Hepatocyte (in vitro differentiated cells): ENCODE results near the gene NOS1AP. TPM values are rescaled to one million over a fixed set of nuclear protein-coding genes. Genes with fewer than 3 reads are reported as not detected.

ENCODE experiments used
- DNase-seq: peaks from one replicate; pipeline ENCODE4 v3.0.0-alpha.2; 2016; ENCODE audit warnings: low spot score
- H2AFZ ChIP-seq: fragments of 200-600 bp; sonication (generic); 2 replicates; pipeline ENCODE4 v1.6.0; 2016; ENCODE audit warnings: antibody characterized with exemption, mild to moderate bottlenecking
- H3K27ac ChIP-seq: fragments of 200-600 bp; sonication (generic); 2 replicates; pipeline ENCODE4 v1.5.1; 2016; ENCODE audit warnings: mild to moderate bottlenecking
- H3K27me3 ChIP-seq: fragments of 200-600 bp; sonication (generic); 2 replicates; pipeline ENCODE4 v1.6.1; 2016
- H3K36me3 ChIP-seq: fragments of 200-600 bp; sonication (generic); replicated peaks from 2 replicates; pipeline ENCODE4 v1.5.1; 2016; ENCODE audit warnings: low read depth; ENCODE audit not compliant: insufficient read depth
- H3K4me1 ChIP-seq: fragments of 200-600 bp; sonication (generic); 2 replicates; pipeline ENCODE4 v1.5.1; 2016; ENCODE audit warnings: mild to moderate bottlenecking, moderate library complexity; ENCODE audit not compliant: insufficient read depth
- H3K4me2 ChIP-seq: fragments of 200-600 bp; sonication (generic); 2 replicates; pipeline ENCODE4 v1.6.0; 2016
- H3K4me3 ChIP-seq: fragments of 200-600 bp; sonication (generic); 2 replicates; pipeline ENCODE4 v1.5.1; 2016; ENCODE audit warnings: mild to moderate bottlenecking
- H3K79me2 ChIP-seq: fragments of 200-600 bp; sonication (generic); 2 replicates; pipeline ENCODE4 v1.6.0; 2017; ENCODE audit warnings: mild to moderate bottlenecking
- H3K9me2 ChIP-seq: fragments of 200-600 bp; sonication (generic); replicated peaks from 2 replicates; pipeline ENCODE4 v1.6.0; 2017; ENCODE audit warnings: mild to moderate bottlenecking; ENCODE audit not compliant: insufficient read depth
- H3K9me3 ChIP-seq: fragments of 200-600 bp; sonication (generic); 2 replicates; pipeline ENCODE4 v1.5.1; 2016; ENCODE audit warnings: low read depth, mild to moderate bottlenecking
- H4K20me1 ChIP-seq: fragments of 200-600 bp; sonication (generic); 2 replicates; pipeline ENCODE4 v1.6.0; 2016; ENCODE audit warnings: mild to moderate bottlenecking; ENCODE audit not compliant: insufficient read depth, poor library complexity, severe bottlenecking
- EZH2 ChIP-seq: fragments of 200-600 bp; sonication (generic); IDR thresholded peaks from 2 replicates; pipeline ENCODE4 v1.6.1; 2016; ENCODE audit warnings: antibody characterized with exemption, mild to moderate bottlenecking, borderline replicate concordance
- EZH2phosphoT487 ChIP-seq: fragments of 200-600 bp; sonication (generic); IDR thresholded peaks from one replicate; pipeline ENCODE4 v1.6.1; 2018; ENCODE audit warnings: antibody characterized with exemption, mild to moderate bottlenecking, low read depth, moderate library complexity; ENCODE audit not compliant: unreplicated experiment, severe bottlenecking
- whole genome bisulfite sequencing: methylation state at CpG from one replicate; pipeline ENCODE4 v1.1.6; 2016; ENCODE audit warnings: low lambda C conversion rate; ENCODE audit errors: missing lambda C conversion rate; 5-methylcytosine and 5-hydroxymethylcytosine counted together
- polyA plus RNA-seq: library from polyadenylated mRNA; unstranded; fragments of >200 nt; fragmentation: Nextera tagmentation; extraction: Ambion mirVana; gene quantifications from 2 replicates; pipeline ENCODE4 v1.2.1, GENCODE V29; 2016
- total RNA-seq: library from RNA; depleted of rRNA; stranded (reverse); fragments of >200 nt; gene quantifications from 2 replicates; pipeline ENCODE4 v1.2.3, GENCODE V29; 2014
- TF ChIP-seq, protein P1 (sequence below): fragments of 200-600 bp; sonication (generic); IDR thresholded peaks from 2 replicates; pipeline ENCODE4 v1.5.1; 2016; ENCODE audit warnings: antibody characterized with exemption, mild to moderate bottlenecking; ENCODE audit not compliant: poor library complexity

NOS1AP gene
- total and polyA plus RNA-seq, 2 experiments from 2014 or later, result 0.97 to 4.4 TPM

DNA sequence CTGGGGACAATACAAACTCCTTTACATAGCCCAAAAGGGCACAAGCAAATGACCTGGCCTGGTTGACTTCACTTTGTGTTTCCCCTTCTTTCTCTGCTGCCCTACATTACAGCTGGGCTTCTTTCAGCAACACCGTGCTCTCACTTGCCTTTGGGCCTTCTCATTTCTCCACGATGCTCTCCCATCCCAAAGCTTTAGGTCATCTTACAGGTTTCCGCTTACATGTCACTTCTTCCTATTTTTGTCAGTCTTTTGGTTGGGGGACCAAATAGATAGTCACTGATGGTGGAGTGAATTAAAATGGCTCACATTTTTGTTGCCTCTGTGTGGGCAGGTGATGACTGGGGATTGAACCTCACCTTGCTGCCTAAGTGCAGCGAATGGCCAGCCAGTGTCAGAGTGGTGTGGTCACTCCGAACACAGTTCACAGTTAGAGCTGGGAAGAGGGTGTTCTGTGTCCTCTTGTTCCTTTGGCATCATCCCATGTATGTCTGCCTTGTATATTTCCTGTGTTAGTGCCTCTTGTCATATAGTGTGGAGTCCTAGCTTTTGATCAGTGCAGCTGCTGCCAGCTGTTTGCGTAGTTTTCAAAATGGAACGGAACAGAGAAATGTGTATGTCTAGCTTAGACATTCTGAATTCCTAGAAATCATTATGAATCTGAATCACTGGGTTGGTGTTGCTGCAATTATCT lies 134.8 kb downstream of the NOS1AP start:
- Histone ChIP-seq H3K36me3 (no peaks in the 10 kb centered on the region), H3K9me3 (no peaks in the 10 kb centered on the region), H3K27ac (no peak overlapping the region), H3K4me3 (no peak overlapping the region), H3K4me2 (no peak overlapping the region), H3K4me1 (peaks cover 8% of the 10 kb centered on the region), H3K27me3 (no peaks in the 10 kb centered on the region), H3K79me2 (peaks cover 27% of the 10 kb centered on the region), H3K9me2 (no peaks in the 10 kb centered on the region), H4K20me1 (no peaks in the 10 kb centered on the region), H2AFZ (no peak overlapping the region)
- TF ChIP-seq EZH2 (no peak), EZH2phosphoT487 (no peak)
- TF ChIP-seq, protein P1, sequence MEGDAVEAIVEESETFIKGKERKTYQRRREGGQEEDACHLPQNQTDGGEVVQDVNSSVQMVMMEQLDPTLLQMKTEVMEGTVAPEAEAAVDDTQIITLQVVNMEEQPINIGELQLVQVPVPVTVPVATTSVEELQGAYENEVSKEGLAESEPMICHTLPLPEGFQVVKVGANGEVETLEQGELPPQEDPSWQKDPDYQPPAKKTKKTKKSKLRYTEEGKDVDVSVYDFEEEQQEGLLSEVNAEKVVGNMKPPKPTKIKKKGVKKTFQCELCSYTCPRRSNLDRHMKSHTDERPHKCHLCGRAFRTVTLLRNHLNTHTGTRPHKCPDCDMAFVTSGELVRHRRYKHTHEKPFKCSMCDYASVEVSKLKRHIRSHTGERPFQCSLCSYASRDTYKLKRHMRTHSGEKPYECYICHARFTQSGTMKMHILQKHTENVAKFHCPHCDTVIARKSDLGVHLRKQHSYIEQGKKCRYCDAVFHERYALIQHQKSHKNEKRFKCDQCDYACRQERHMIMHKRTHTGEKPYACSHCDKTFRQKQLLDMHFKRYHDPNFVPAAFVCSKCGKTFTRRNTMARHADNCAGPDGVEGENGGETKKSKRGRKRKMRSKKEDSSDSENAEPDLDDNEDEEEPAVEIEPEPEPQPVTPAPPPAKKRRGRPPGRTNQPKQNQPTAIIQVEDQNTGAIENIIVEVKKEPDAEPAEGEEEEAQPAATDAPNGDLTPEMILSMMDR, result no peak
- 64% methylated on average over 7 of the region's 7 CpGs for WGBS
- no peak for DNase-seq

DNA sequence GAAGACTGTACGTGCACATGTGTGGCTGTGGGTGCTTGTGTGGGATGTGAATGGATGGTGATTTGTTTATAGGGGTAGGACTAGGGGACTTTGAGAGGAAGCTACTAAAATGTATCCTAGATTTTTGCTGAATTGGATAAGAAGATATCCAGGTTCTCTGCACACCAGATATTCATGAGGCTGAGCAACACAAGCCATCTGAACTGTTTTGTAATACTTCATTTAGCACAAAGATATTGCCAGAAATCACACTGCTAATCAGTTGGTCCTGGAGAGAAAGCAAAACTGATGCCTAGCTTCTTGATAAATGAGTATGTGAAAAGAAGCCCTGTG lies 135.3 kb downstream of the NOS1AP start:
- Histone ChIP-seq H4K20me1 (no peaks in the 10 kb centered on the region), H3K79me2 (peaks cover 27% of the 10 kb centered on the region), H3K4me1 (peaks cover 8% of the 10 kb centered on the region), H3K36me3 (no peaks in the 10 kb centered on the region), H3K27me3 (no peaks in the 10 kb centered on the region), H3K4me2 (no peak overlapping the region), H3K4me3 (no peak overlapping the region), H3K9me2 (no peaks in the 10 kb centered on the region), H3K9me3 (no peaks in the 10 kb centered on the region), H3K27ac (no peak overlapping the region), H2AFZ (no peak overlapping the region)
- TF ChIP-seq EZH2phosphoT487 (no peak), EZH2 (no peak)
- TF ChIP-seq, protein P1, result no peak
- 92% methylated on average over 1 of the region's 1 CpG for WGBS
- no peak for DNase-seq

DNA sequence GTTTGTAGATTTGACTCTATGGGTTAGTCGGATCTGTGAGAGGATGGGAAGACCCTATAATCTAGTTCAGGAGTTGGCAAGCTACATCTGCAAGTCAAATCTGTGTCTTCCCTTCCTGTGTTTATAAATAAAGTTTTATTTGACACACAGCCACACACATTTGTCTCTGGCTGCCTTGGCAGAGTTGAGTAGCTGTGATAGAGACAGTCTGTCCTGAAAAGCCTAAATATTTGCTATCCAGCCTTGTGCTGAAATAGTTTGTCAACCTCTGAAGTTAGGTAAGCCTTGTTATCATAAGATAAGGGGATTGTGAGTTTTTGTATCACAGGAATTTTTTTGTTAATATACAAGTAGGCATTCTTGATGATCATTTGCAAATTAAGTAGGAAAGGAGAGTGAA lies 136.8 kb downstream of the NOS1AP start:
- H3K27ac ChIP-seq, result peak overlapping the region; percentile 50
- H3K79me2 ChIP-seq, result peaks cover 23% of the 10 kb centered on the region
- H3K36me3 ChIP-seq, result no peaks in the 10 kb centered on the region
- WGBS, result 86% methylated on average over 1 of the region's 1 CpG
- no peaks in the 10 kb centered on the region for H4K20me1 ChIP-seq
- peak overlapping the region; percentile 59 for H3K4me2 ChIP-seq
- H3K9me2 ChIP-seq, result no peaks in the 10 kb centered on the region
- TF ChIP-seq, protein P1, result no peak
- H3K4me3 ChIP-seq, result no peak overlapping the region
- no peak overlapping the region for H2AFZ ChIP-seq
- no peaks in the 10 kb centered on the region for H3K9me3 ChIP-seq
- H3K27me3 ChIP-seq, result no peaks in the 10 kb centered on the region
- DNase-seq, result no peak
- H3K4me1 ChIP-seq, result peaks cover 8% of the 10 kb centered on the region
